Fibroblast of mammary gland (primary cell): ENCODE data around the gene OTX2.

ENCODE experiments used
- DNase-seq: peaks from one replicate; pipeline ENCODE4 v3.0.0-alpha.2; 2010; ENCODE audit warnings: low read depth
- H3K4me3 ChIP-seq: 2 replicates; pipeline ENCODE4 v1.5.1; 2011; ENCODE audit warnings: low read depth, mild to moderate bottlenecking, low read length, moderate library complexity; ENCODE audit not compliant: control insufficient read depth
- TF ChIP-seq, protein P1 (sequence below): conservative IDR thresholded peaks from 2 replicates; pipeline ENCODE4 v1.5.1; 2011; ENCODE audit warnings: low read depth, low read length, inconsistent platforms; ENCODE audit not compliant: control insufficient read depth, insufficient read depth

Gene OTX2

DNA sequence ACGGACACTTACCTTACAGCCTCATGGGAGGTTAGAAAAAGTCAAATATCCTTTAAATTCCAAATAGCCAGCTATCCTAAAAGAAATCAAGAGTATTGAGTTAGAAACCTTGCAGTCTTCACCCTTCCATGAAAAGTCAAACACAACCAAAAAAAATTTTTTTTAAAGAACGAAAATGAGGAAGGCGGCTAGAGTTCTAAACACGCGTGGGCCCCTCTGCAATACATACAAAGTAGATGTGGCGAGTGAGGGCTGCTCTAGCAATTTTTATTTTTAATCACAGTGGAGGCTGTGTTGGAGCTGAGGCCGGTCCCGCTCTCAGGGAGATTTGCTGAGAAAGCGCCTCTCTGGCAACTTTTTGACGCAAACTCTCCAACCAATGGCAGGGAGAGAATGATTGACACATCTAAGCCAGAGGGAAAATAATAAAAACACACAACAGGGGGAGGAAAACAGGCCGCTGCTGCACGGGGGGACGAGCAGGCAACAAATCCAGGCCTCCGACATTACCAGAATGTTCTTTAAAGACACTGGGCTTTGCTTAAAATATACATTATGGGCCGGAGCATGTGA, at the start of gene OTX2:
TSS of gene OTX2 (minus strand) at position 333 of the 573 bp plus-strand sequence. CDS start 5,023 bp downstream, outside the sequence.
- TF ChIP-seq, protein P1, sequence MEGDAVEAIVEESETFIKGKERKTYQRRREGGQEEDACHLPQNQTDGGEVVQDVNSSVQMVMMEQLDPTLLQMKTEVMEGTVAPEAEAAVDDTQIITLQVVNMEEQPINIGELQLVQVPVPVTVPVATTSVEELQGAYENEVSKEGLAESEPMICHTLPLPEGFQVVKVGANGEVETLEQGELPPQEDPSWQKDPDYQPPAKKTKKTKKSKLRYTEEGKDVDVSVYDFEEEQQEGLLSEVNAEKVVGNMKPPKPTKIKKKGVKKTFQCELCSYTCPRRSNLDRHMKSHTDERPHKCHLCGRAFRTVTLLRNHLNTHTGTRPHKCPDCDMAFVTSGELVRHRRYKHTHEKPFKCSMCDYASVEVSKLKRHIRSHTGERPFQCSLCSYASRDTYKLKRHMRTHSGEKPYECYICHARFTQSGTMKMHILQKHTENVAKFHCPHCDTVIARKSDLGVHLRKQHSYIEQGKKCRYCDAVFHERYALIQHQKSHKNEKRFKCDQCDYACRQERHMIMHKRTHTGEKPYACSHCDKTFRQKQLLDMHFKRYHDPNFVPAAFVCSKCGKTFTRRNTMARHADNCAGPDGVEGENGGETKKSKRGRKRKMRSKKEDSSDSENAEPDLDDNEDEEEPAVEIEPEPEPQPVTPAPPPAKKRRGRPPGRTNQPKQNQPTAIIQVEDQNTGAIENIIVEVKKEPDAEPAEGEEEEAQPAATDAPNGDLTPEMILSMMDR, result no peak
- H3K4me3 ChIP-seq, result no peak within 1 kb of the TSS
- DNase-seq, result no peak

DNA sequence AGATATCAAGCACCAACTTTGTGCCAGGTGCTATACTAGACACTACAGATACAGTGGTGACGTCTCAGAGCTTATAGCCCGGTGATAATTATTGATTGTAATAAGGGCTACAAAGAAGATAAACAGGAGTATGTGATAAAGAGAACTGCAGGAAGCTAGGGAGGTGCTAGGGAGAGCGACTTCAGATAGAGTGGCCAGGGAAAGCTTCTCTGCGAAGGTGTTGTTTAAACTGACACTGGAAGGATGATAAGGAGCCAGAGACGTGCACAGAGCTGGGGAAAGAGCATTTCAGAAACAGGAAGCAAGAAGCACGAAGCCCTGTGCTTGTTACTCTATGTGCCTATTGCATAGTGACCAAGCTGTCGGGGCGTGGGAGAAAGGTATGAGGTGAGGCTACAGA, 48.1 kb upstream of the OTX2 start:
- TF ChIP-seq, protein P1, result no peak
- DNase-seq, result no peak
- no peak overlapping the region for H3K4me3 ChIP-seq

DNA sequence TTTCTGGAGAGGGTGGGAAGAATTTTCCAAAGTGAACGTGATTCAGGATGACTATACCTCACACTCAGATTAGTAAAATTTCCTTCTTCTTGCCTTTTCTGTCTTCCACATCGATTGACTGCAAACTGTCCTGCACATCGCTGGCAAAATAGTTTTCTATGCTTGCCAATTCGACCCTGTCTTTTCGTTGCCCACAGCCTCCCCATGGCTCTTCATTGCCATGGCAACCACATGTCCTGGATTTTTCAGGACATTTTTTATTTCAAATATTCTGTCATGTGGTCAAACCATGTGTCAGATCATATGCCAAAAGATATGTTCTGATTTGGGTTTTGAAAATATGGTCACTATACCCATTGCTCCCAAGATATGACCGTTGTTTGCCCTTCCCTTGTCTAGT, 46.9 kb upstream of the OTX2 start:
- no peak overlapping the region for H3K4me3 ChIP-seq
- TF ChIP-seq, protein P1, result no peak
- DNase-seq, result no peak

DNA sequence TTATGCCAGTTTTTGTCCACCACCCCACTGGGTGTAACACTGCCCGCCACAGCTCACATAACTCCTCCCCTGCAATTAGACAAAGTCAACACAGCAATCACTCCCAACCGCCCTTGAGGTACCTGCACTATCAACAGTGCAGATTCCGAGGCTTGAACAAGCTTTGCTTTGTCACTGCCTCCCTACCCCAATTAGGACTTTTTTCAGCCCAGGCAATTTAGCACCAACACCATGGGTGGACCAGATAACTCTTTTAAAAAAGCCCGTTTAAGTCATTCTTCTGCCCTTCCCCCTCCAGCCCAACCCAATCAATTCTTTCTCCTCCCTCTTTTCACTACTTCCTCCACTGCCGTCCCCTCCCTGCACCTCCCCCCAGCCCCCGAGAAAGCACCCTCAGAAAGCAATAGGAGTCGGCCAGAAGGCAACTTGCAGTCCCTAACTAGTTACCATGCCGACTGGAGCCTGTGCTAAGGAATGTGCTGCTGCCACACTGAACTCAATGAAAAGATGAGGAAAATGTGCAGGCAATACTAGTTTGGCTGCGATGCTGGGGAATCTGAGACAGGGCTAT, 45.7 kb upstream of the OTX2 start:
- DNase-seq, result no peak
- TF ChIP-seq, protein P1, result no peak
- H3K4me3 ChIP-seq, result no peak overlapping the region

DNA sequence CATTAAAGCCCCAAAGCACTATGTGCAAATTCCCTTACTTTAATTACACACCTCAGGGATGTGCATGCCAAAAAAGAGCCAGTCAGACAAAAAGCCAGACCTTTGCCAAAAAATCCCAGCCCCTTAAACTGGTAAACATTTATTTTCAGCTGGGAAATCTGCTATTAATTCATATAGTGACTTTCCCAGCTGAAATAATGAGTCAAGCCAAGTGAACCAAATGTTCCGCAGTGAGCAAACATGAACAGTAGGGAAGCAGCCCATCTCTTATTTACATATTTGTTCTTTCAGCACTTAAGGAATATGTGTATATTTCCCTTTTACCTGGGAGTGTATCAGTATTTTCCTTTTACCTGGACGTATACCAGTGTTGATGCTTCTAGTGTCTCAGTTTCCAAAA, 44.0 kb upstream of the OTX2 start:
- H3K4me3 ChIP-seq, result no peak overlapping the region
- TF ChIP-seq, protein P1, result no peak
- no peak for DNase-seq

DNA sequence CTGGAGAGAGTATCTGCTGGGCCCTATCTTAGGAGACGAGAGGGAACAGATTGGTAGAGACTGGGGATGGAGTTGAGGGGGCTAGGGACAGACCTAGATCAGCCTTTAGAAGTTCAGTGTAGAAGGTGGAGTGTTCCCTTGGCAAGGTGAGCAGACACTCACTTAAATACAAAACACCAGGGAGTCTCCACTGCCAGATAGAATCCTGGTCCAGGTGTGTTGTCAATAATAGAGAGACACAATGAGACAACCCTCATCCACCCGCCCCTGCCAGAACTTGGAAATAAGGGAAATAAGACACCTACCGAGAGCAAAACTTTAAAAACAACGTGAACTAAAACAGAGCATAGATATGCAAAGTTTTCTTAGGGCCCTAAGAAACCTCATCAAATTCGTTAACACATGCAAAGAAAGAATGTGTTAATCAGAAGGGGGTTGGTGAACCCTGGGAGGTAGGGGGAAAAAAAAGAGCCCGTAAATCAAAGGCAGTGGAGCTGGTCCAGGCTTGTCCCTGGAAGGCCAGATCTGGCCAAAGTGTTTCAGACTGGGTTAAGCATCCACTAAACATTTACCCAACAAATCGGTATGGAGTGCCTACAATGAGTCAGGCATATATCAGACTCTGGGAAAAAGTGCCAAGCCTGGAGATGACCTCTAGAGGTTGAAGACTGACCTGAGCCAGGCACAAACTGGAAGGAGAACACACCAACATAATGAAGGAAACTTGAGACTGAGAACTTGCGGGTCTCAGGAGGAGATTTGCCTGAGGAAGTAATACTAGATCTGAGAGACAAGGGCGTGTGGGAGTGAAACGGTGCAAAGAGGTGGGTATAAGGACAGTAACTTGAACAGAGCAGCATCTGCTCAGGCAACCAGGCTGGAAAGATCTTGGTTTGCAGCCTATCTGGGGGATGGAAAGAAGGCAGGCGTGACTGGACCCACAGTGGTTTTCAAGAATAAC, 37.0 kb upstream of the OTX2 start:
- no peak for DNase-seq
- TF ChIP-seq, protein P1, result no peak
- no peak overlapping the region for H3K4me3 ChIP-seq
